GM18868 (cell line): ENCODE measurements around the gene PPP1R14C.
"Not testable (repeated sequence)": the region's sequence is repeated elsewhere in the genome, so short reads cannot be mapped to it uniquely, and the experiment has no call there.

Experiments used
- ATAC-seq: cut with Tn5 transposase; IDR thresholded peaks from one replicate; pipeline ENCODE4 v1.9.1; 2021; ENCODE audit warnings: mild to moderate bottlenecking, moderate library complexity; ENCODE audit not compliant: unreplicated experiment

The PPP1R14C gene

DNA sequence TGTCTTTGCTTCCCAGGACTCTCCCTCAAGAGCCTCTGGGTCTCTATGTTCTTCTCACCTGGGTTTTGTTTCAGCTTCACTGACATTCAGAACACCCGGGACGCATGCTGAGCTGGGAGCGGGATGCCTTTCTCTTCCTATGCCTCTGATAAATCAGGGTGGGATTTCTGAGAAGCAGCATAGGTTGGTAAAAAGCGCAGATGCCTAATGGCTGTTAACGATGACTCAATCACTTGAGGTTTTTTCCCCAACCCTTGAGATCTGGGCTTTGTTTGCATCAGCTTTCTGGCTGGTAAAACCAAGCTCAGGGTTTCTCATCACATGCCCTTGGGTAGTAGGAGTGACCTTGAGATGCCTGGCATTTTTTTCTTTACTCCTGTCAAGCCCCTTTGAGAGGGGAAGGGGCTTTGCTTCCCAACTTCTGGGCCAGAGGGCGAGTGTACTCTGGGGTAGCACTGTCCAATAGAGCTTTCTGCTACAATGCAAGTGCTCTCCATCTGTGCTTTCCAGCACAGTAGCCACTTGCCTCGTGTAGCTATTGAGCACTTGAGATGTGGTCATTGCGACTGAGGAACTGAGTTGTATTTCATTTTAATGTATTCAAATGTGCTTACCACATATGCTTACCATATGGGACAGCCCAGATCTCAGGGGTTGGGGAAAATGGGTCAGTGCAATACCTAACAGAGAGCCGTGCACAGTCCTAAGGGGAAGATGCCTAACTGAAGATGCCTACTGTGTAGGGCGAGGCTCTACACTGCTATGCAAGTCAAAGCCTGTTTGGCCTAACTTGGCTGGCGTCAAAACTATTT lies 69.1 kb downstream of the PPP1R14C start:
- ATAC-seq: no peak

DNA sequence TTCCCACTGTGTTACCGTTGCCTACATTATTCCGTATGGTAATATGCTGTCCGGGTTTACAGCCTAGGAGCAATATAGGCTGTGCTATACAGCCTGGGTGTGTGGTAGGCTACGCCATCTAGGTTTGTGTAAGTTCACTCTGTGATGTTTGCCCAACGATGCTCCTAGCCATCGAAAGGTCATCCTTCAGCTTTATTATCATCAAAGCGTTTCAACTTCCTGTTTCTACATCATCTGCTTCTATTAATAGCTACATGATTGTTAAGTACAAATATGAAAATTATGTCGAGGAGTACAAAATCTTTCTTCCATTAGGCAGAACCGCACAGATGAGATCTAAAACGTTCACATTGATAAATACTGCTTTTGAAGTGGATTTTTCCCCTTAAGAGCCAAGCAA lies 69.9 kb downstream of the PPP1R14C start:
- ATAC-seq: no peak

DNA sequence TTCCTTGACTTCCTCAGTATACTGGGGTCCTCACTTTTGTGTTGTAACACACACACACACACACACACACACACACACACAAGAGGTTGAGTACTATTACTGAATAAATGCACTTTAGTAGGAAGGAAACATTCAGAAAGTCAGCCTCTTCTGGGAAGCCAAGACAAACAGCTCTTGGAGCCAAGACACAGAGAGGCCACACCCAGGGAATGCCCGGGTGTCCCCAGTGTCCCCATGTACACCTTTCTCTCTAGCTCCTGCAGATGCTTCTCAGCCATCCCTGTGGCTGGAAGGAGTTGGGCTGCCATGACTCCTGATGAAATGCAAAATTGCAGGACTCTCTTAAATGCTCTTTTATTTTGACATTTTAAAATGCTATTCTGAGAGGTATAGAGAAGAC lies 70.5 kb downstream of the PPP1R14C start:
- no peak for ATAC-seq

- no peak for ATAC-seq
Observed at GRCh38 chr6:150214310-150214709, 71.5 kb downstream of the PPP1R14C start.

GRCh38 chr6:150220634-150221551 lies 78.0 kb downstream of the PPP1R14C start:
- no peak for ATAC-seq

DNA sequence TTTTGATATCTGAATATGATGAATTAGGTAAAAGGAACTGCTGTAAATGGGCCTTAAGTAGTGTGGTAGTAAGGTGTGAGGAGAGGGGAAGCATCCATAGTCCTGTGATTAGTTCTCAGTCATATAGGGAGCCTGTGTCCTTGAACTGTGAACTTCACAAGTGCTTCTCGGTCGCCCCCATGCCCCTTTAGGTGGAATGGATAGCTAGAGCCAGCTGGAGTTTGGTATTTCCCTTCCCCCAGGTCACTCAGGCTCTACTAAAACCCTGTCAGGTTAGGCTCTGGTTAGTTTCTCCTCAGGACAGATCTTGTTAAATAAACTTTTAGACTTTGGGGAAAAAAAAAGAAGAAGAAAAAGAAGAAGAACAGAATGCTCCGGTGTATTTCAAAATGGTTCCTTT lies 82.0 kb downstream of the PPP1R14C start:
- ATAC-seq: no peak

GRCh38 chr6:150227281-150227680 lies 84.4 kb downstream of the PPP1R14C start:
- ATAC-seq: no peak

DNA sequence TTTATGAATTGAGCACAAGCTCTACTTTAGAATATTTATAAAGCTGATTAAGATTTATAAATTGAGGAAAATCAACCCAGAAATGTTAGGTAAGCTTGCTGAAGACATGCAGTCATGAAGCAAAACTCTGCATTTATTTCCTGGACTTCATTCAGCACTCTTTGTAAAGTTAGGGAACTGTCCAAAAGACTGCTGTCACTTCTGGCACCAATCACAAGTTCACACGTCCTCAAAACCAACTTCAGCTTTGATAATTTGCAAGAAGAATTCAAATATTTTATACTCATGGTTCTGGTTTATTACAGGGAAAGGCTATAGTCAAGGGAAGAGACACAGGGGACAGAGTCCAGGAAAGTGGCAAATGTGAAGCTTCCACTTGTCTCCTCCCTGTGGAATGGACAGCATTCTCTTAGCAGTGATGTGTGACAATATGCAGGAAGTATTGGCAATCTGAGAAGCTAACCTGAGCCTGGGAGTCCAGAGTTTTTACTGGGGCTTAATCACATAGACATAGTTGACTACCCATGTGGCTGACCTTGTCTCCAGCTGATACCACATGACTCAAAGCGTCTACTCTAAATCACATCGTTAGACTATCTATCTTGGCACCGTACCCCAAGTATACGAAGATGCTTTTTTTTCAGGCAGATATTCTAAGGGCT lies 85.4 kb downstream of the PPP1R14C start:
- ATAC-seq: no peak

DNA sequence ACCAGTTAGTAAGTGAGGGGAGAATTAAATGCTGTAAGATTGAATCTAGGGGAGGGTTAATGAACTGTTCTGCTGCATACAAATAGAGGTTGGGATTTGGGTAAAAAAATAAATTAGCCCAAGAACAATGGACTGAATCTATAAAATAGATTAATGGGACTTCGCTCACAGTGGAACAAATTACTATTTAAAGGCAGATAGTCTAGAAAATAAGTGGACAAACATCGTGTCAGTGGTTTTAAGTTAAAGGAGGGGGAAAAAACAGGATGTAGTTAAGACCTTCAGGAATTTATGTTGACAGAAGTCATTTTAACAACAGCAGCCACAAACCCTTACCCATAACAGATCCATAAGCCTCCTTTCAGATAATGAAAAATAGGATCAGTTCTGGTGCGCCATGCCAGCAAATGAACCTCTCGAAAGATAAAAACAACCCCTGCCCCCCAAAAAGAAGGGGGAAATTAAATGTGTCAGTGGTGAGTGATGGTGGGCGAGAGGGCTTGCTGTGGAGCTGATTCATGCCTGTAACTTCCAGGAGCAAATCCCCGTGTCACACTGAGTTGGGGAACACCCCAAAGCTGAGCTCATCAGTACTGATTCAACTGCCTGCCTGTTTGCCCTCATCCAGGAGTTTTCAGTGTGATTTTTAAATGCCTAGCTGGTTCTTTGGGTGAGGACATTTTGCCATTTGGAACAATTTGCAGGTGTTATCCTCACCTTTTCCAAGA lies 86.8 kb downstream of the PPP1R14C start:
- no peak for ATAC-seq

GRCh38 chr6:150230164-150230561 lies 87.3 kb downstream of the PPP1R14C start:
- no peak for ATAC-seq

GRCh38 chr6:150230832-150231524 lies 88.1 kb downstream of the PPP1R14C start:
- ATAC-seq: no peak

GRCh38 chr6:150231525-150231850 lies 88.6 kb downstream of the PPP1R14C start:
- no peak for ATAC-seq

- no peak for ATAC-seq
Observed at GRCh38 chr6:150233843-150234269, 91.0 kb downstream of the PPP1R14C start.

- ATAC-seq: no peak
Observed at GRCh38 chr6:150235218-150235617, 92.4 kb downstream of the PPP1R14C start.

GRCh38 chr6:150236114-150236513 lies 93.3 kb downstream of the PPP1R14C start:
- no peak for ATAC-seq

GRCh38 chr6:150236544-150236943 lies 93.7 kb downstream of the PPP1R14C start:
- no peak for ATAC-seq

DNA sequence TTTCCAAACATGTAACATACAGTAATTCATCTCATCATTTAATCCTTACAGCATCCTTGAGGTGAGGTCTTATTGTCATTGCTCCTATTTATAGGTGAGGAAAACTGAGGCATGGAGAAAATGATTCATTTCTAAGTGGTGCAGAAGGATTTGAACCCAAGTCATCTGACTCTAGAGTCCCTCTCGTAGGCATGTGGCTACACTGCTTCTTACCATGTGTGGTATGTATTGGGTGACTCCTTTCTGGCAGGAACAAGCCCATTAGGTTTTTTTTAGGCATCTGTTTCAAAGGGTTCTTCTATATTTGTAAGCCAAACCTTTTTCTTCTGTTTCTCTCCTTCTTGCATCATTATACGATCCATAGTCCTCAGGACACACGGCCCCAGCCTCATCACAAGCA lies 94.8 kb downstream of the PPP1R14C start:
- ATAC-seq: no peak

DNA sequence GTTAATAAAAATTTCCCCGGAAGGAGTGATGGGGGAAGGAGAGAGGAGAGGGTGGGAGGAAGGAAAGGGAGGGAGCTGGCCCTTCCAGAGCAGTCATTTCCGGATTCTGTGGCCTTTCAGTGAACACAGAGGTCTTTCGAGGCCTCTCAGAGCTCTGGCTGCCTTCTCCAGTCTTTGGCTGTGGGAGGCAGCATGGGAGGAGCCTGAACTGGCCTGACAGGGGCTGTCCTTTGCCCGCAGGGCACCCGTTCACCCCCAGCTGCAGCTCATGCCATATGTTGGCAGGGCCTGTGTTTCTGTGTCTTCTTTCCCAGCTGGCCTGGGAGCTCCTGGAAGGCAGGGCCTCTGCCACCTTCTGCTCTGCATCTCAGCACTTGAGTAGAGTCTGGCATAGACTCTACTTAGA lies 95.5 kb downstream of the PPP1R14C start:
- no peak for ATAC-seq

DNA sequence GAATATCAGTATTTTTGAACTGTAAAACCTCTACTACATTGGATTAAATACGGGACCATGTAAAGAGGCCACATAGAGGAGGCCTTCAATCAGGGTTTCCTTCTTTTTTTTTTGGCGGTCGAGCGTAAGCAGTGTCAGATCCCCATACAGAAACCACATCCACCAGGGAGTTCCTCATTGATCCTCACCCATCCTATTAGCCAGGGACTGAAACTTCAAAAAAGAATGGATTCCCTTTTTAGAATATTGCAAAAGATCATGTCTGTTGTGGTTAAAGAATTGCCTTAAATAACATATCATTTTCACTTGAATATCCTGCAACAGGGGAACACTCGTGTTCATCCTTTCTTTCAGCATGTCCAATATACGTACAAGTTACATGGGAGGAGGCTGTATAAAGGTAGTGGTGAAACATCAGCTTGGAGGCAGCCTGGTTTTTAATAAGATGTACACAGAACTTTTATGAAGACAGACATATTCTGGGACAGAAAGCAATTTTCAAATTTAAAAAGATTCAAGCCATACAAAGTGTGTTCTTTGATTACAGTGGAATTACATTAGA lies 96.1 kb downstream of the PPP1R14C start:
- ATAC-seq: no peak

DNA sequence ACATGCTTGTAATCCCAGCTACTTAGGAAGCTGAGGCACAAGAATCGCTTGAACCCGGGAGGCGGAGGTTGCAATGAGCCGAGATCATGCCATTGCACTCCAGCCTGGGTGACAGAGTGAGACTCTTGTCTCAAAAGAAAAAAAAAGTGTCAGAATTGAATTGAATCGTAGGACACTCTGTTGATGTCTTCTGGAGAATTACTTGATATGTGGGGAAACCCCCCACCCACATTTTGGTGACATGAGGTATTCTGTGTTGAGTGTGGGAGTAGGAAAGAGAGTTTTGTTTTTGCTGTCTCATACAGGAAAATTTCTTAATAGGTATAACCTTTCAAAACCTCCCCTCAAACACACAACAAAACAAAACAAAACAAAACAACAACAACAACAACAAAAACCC lies 98.9 kb downstream of the PPP1R14C start:
- not testable (repeated sequence) for ATAC-seq
